Body of pancreas (tissue), 4 donors: ENCODE data around the gene LRP1. TPM values are rescaled to one million over a fixed set of nuclear protein-coding genes. Genes with fewer than 3 reads are reported as not detected.

Source experiments
- ATAC-seq: fragments of 150-250 bp; one replicate; pipeline ENCODE4 v1.9.1; 2016
- DNase-seq, 4 donors: peaks; one replicate each; pipeline ENCODE4 v3.0.0-alpha.2; 2019
- H3K27ac ChIP-seq, 4 donors: fragments of 200-600 bp; sonication (generic); 1 replicate in 3 of 4; 2 replicates in 1 of 4; pipeline versions ENCODE4 v1.5.1 to v1.6.1; 2016 to 2019; ENCODE audit warnings: mild to moderate bottlenecking in 1 of 4, mixed read lengths in 1 of 4, moderate library complexity in 1 of 4
- H3K27me3 ChIP-seq, 2 donors: fragments of 200-600 bp; sonication (generic); one replicate each; pipeline ENCODE4 v1.6.0; 2016; ENCODE audit warnings: mild to moderate bottlenecking in 1 of 2
- H3K36me3 ChIP-seq, 2 donors: fragments of 200-600 bp; sonication (generic); replicated peaks in 1 of 2; 2 replicates each; pipeline ENCODE4 v1.5.1; 2016; ENCODE audit warnings: low read depth in 2 of 2; ENCODE audit not compliant: insufficient read depth in 1 of 2
- H3K4me1 ChIP-seq: fragments of 200-600 bp; sonication (generic); one replicate; pipeline ENCODE4 v1.6.0; 2016
- H3K4me3 ChIP-seq, 2 donors: fragments of 200-600 bp; sonication (generic); 1 replicate in 1 of 2; 2 replicates in 1 of 2; pipeline ENCODE4 v1.5.1; 2016 to 2019
- H3K9me3 ChIP-seq, 3 donors: fragments of 200-600 bp; sonication (generic); 1 replicate in 2 of 3; 2 replicates in 1 of 3; pipeline ENCODE4 v1.5.1; 2016
- POLR2A ChIP-seq, 3 donors: fragments of 450-650 bp; IDR thresholded peaks; one replicate each; pipeline ENCODE4 v1.6.1; 2016; ENCODE audit warnings: antibody characterized with exemption in 3 of 3, mild to moderate bottlenecking in 2 of 3
- WGBS, 2 donors: methylation state at CpG; one replicate each; pipeline ENCODE4 v1.1.5; 2017; 5-methylcytosine and 5-hydroxymethylcytosine counted together
- intact Hi-C: fragments of 100-400 bp; cut with DNase I; formaldehyde crosslinking; loops from one replicate; pipeline ENCODE4 v1.15.1; 2023
- total RNA-seq, 2 donors: library from RNA; depleted of rRNA; stranded (reverse); fragments of >200 nt; gene quantifications; one replicate each; pipeline ENCODE4 v1.1.0, GENCODE V29; 2016
- TF ChIP-seq, protein P1 (sequence below), 7 experiments: fragments of 450-650 bp in 4 of 7; fragments of 200-600 bp in 3 of 7; sonication (generic) in 3 of 7; IDR thresholded peaks; one replicate each; pipeline ENCODE4 v1.5.1; 2016 to 2019; ENCODE audit warnings: antibody characterized with exemption in 7 of 7

LRP1 gene
- total RNA-seq, 2 donors from 2014 or later: 61.2 to 162 TPM

DNA sequence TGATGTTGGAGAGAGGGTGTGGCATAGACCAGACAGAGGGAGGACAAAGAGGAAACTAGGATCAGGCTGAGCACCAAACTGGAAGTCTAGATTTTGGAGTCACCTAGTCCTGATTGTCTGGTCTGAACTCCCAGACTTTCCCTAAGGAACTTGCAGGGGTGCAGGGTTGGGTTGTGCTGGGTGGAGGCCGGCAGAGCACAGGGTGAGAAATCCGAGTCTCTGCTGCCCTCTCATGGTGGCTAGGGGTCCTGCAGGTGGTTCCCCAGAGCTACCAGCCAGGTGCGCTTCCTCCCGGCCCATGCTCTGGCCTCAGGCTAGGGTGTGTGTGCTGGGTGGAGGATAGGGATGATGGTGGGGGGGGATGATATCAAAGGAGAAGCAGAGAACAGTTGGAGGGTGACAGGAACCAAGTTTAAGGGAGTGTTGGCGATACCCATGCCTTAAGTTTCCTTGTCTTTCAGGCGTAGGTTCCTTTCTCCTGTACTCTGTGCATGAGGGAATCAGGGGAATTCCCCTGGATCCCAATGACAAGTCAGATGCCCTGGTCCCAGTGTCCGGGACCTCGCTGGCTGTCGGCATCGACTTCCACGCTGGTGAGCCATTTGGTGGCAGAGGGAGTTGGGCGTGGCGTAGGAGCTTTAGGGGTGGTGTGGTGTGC lies 54.8 kb downstream of the LRP1 start:
- ATAC-seq (peak; percentile 93), DNase-seq (peak; percentile 81 to 89 (median 86))
- Histone ChIP-seq H3K4me1 (no peaks in the 10 kb centered on the region), H3K4me3 (no peak overlapping the region), H3K27me3 (no peaks in the 10 kb centered on the region), H3K9me3 (no peaks in the 10 kb centered on the region), H3K27ac (no peak overlapping the region), H3K36me3 (no peaks in the 10 kb centered on the region)
- intact Hi-C loops: no loop called here
- TF ChIP-seq, protein P1, sequence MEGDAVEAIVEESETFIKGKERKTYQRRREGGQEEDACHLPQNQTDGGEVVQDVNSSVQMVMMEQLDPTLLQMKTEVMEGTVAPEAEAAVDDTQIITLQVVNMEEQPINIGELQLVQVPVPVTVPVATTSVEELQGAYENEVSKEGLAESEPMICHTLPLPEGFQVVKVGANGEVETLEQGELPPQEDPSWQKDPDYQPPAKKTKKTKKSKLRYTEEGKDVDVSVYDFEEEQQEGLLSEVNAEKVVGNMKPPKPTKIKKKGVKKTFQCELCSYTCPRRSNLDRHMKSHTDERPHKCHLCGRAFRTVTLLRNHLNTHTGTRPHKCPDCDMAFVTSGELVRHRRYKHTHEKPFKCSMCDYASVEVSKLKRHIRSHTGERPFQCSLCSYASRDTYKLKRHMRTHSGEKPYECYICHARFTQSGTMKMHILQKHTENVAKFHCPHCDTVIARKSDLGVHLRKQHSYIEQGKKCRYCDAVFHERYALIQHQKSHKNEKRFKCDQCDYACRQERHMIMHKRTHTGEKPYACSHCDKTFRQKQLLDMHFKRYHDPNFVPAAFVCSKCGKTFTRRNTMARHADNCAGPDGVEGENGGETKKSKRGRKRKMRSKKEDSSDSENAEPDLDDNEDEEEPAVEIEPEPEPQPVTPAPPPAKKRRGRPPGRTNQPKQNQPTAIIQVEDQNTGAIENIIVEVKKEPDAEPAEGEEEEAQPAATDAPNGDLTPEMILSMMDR (IDR thresholded peaks at IDR 0.05): peak; percentile 75 to 93 (median 89)
- no peak for TF ChIP-seq POLR2A (IDR thresholded peaks at IDR 0.05)
- 33 to 42% methylated on average over 13 of the region's 13 CpGs for WGBS, 2 donors

DNA sequence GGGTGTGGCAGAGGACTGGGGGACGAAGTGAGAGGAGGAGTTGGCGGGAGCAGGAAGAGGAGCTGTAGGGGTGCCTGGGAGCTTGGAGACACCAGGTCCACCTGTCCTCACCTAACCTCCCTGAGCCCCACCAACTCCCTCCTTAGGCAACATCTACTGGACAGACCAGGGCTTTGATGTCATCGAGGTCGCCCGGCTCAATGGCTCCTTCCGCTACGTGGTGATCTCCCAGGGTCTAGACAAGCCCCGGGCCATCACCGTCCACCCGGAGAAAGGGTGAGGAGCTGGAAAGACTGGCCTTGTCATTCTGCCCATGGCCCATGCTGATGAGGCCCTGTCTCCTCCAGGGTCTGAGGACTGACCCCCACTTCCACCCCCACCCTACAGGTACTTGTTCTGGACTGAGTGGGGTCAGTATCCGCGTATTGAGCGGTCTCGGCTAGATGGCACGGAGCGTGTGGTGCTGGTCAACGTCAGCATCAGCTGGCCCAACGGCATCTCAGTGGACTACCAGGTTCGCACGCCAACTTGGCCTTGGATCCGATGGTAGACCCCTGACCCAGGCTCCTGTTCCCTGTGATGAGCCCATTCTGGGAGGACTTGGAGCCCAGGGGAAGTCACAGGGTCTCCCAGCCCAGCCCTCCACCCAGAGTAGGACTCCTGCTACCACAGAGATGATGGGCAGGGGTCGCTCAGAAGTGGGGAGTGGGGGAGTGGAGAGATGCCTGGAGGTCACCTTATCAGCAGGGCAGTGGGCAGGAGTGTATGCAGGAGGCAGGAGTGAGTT lies 55.8 kb downstream of the LRP1 start:
- intact Hi-C loops: no loop called here
- Histone ChIP-seq H3K36me3 (no peaks in the 10 kb centered on the region), H3K27ac (no peak overlapping the region), H3K4me3 (no peak overlapping the region), H3K27me3 (no peaks in the 10 kb centered on the region), H3K9me3 (no peaks in the 10 kb centered on the region), H3K4me1 (no peaks in the 10 kb centered on the region)
- WGBS, 2 donors: 88 to 90% methylated on average over 17 to 22 of the region's 22 CpGs
- DNase-seq (no peak), ATAC-seq (no peak)
- TF ChIP-seq, protein P1 (IDR thresholded peaks at IDR 0.05): no peak
- TF ChIP-seq POLR2A (IDR thresholded peaks at IDR 0.05): no peak

DNA sequence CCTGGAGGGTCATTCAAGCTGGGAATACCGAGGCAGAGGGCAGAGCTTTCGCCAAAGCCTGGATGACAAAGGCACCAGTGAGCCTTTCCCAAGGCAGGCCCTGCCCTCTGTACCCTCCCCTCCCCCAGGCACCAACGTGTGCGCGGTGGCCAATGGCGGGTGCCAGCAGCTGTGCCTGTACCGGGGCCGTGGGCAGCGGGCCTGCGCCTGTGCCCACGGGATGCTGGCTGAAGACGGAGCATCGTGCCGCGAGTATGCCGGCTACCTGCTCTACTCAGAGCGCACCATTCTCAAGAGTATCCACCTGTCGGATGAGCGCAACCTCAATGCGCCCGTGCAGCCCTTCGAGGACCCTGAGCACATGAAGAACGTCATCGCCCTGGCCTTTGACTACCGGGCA lies 57.1 kb downstream of the LRP1 start:
- Histone ChIP-seq H3K4me3 (no peak overlapping the region), H3K36me3 (no peaks in the 10 kb centered on the region), H3K4me1 (no peaks in the 10 kb centered on the region), H3K9me3 (no peaks in the 10 kb centered on the region), H3K27me3 (no peaks in the 10 kb centered on the region), H3K27ac (no peak overlapping the region)
- ATAC-seq (no peak), DNase-seq (no peak)
- WGBS, 2 donors: 88 to 92% methylated on average over 16 to 25 of the region's 25 CpGs
- intact Hi-C loops: no loop called here
- TF ChIP-seq POLR2A (IDR thresholded peaks at IDR 0.05): no peak
- TF ChIP-seq, protein P1 (IDR thresholded peaks at IDR 0.05): no peak

DNA sequence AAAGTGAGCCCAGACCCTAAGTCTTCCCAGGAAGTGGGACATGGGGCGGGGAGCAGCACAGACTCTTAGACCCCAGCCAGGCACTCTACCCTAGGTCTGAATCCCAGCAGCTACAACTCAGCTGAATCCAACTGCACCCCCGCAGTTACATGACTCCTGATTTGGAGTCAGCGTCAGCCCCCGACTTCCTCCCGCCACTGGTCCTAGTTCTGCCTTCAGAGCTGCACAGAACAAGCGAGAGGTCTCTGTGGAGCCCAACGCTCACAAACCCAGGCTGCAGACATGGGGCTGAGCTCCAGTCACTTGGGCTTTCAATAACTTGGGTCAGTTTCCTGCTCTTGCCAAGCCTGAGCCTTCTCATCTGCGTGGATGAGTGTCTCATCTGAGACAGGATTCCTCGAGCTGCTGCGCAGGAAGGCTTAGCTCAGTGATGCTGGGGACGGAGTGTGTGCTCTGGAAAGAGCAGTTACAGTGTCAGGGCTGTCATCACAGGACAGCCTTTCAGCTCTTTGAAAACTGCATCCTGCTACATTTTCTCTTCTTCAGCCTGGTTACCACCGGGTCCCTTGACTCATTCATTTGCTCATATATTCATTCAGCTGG lies 57.7 kb downstream of the LRP1 start:
- intact Hi-C loops: no loop called here
- Histone ChIP-seq H3K9me3 (no peaks in the 10 kb centered on the region), H3K4me3 (no peak overlapping the region), H3K27me3 (no peaks in the 10 kb centered on the region), H3K4me1 (no peaks in the 10 kb centered on the region), H3K36me3 (no peaks in the 10 kb centered on the region), H3K27ac (no peak overlapping the region)
- ATAC-seq (no peak), DNase-seq (no peak)
- TF ChIP-seq POLR2A (IDR thresholded peaks at IDR 0.05): no peak
- TF ChIP-seq, protein P1 (IDR thresholded peaks at IDR 0.05): no peak
- 90 to 92% methylated on average over 11 to 12 of the region's 12 CpGs for WGBS, 2 donors
